Neural cell (in vitro differentiated cells): ENCODE measurements around the gene HBM. TPM values are rescaled to one million over a fixed set of nuclear protein-coding genes. Genes with fewer than 3 reads are reported as not detected.

ENCODE experiments used
- H2AFZ ChIP-seq: fragments of 200-600, 300-800 bp; sonication (generic), shearing (Covaris generic); 2 replicates; pipeline ENCODE4 v1.6.0; 2014; ENCODE audit warnings: low read depth, mild to moderate bottlenecking, antibody characterized with exemption, low read length, moderate library complexity
- H3F3A ChIP-seq: fragments of 200-600 bp; shearing (Covaris generic); 2 replicates; pipeline ENCODE4 v1.6.1; 2016; ENCODE audit warnings: mild to moderate bottlenecking, moderate library complexity, mixed read lengths, antibody characterized with exemption, low read length; ENCODE audit not compliant: insufficient read depth, poor library complexity, severe bottlenecking
- H3K27ac ChIP-seq: fragments of 200-600, 300-800 bp; sonication (generic), shearing (Covaris generic); 2 replicates; pipeline ENCODE4 v1.5.1; 2014; ENCODE audit warnings: mild to moderate bottlenecking, low read length, moderate library complexity
- H3K27me3 ChIP-seq: fragments of 300-800, 200-600 bp; sonication (generic), shearing (Covaris generic); 2 replicates; pipeline ENCODE4 v1.6.0; 2014; ENCODE audit warnings: mild to moderate bottlenecking, low read depth, low read length, moderate library complexity; ENCODE audit not compliant: insufficient read depth
- H3K36me3 ChIP-seq: fragments of 300-800, 200-600 bp; sonication (generic), shearing (Covaris generic); 2 replicates; pipeline ENCODE4 v1.5.1; 2014; ENCODE audit warnings: mild to moderate bottlenecking, antibody characterized with exemption, low read length, moderate library complexity; ENCODE audit not compliant: insufficient read depth
- H3K4me2 ChIP-seq: fragments of 300-800, 200-600 bp; sonication (generic), shearing (Covaris generic); 2 replicates; pipeline ENCODE4 v1.6.0; 2014; ENCODE audit warnings: mild to moderate bottlenecking, low read length
- H3K4me3 ChIP-seq: fragments of 300-800, 200-600 bp; sonication (generic), shearing (Covaris generic); 2 replicates; pipeline ENCODE4 v1.5.1; 2014; ENCODE audit warnings: mild to moderate bottlenecking, low read length, moderate library complexity
- H3K79me2 ChIP-seq: fragments of 200-600 bp; shearing (Covaris generic); replicated peaks from 2 replicates; pipeline ENCODE4 v1.6.0; 2014; ENCODE audit warnings: mild to moderate bottlenecking, low read length, moderate library complexity; ENCODE audit not compliant: insufficient read depth
- H3K9ac ChIP-seq: fragments of 300-800, 200-600 bp; sonication (generic), shearing (Covaris generic); 2 replicates; pipeline ENCODE4 v1.6.1; 2016; ENCODE audit warnings: mild to moderate bottlenecking, low read length, mixed read lengths
- H3K9me2 ChIP-seq: fragments of 200-600 bp; shearing (Covaris generic); 2 replicates; pipeline ENCODE4 v1.6.1; 2016; ENCODE audit warnings: mild to moderate bottlenecking, low read length, mixed read lengths; ENCODE audit not compliant: insufficient read depth
- H3K9me3 ChIP-seq: fragments of 200-600, 300-800 bp; sonication (generic), shearing (Covaris generic); 2 replicates; pipeline ENCODE4 v1.6.1; 2016; ENCODE audit warnings: mild to moderate bottlenecking, mixed run types, low read length, moderate library complexity, mixed read lengths
- H4K20me1 ChIP-seq: fragments of 200-600 bp; shearing (Covaris generic); 2 replicates; pipeline ENCODE4 v1.6.1; 2016; ENCODE audit warnings: mild to moderate bottlenecking, mixed run types; ENCODE audit not compliant: insufficient read depth
- EP300 ChIP-seq: fragments of 450-650 bp; conservative IDR thresholded peaks from 2 replicates; pipeline ENCODE4 v1.6.1; 2014; ENCODE audit warnings: antibody characterized with exemption, mild to moderate bottlenecking, moderate library complexity; ENCODE audit not compliant: poor library complexity, severe bottlenecking
- EZH2 ChIP-seq: fragments of 200-600, 300-800 bp; shearing (Covaris generic), sonication (generic); IDR thresholded peaks from 2 replicates; pipeline ENCODE4 v1.6.1; 2014; ENCODE audit warnings: antibody characterized with exemption, low read length, borderline replicate concordance, mild to moderate bottlenecking; ENCODE audit not compliant: insufficient read depth, poor library complexity, severe bottlenecking
- MXI1 ChIP-seq: fragments of 450-650 bp; conservative IDR thresholded peaks from 2 replicates; pipeline ENCODE4 v1.6.1; 2014; ENCODE audit warnings: antibody characterized with exemption, mild to moderate bottlenecking; ENCODE audit not compliant: poor library complexity, severe bottlenecking
- POLR2AphosphoS5 ChIP-seq: IDR thresholded peaks from 2 replicates; pipeline ENCODE4 v1.6.1; 2012
- RAD21 ChIP-seq: fragments of 450-650 bp; conservative IDR thresholded peaks from 2 replicates; pipeline ENCODE4 v1.6.1; 2014; ENCODE audit warnings: antibody characterized with exemption, mild to moderate bottlenecking, moderate library complexity
- SMC3 ChIP-seq: fragments of 450-650 bp; conservative IDR thresholded peaks from 2 replicates; pipeline ENCODE4 v1.6.1; 2014; ENCODE audit warnings: antibody characterized with exemption, mild to moderate bottlenecking, moderate library complexity; ENCODE audit not compliant: poor library complexity
- TAF1 ChIP-seq: IDR thresholded peaks from 2 replicates; pipeline ENCODE4 v1.6.1; 2012; ENCODE audit warnings: low read depth
- polyA plus RNA-seq: library from polyadenylated mRNA; depleted of rRNA; stranded (reverse); fragments of >200 nt; gene quantifications from 2 replicates; pipeline ENCODE4 v1.2.3, GENCODE V29; 2014
- TF ChIP-seq, protein P1 (sequence below): IDR thresholded peaks from 2 replicates; pipeline ENCODE4 v1.6.1; 2012; ENCODE audit warnings: borderline replicate concordance

HBM gene
- polyA plus RNA-seq, 1 donor from 2014 or later: not detected

DNA sequence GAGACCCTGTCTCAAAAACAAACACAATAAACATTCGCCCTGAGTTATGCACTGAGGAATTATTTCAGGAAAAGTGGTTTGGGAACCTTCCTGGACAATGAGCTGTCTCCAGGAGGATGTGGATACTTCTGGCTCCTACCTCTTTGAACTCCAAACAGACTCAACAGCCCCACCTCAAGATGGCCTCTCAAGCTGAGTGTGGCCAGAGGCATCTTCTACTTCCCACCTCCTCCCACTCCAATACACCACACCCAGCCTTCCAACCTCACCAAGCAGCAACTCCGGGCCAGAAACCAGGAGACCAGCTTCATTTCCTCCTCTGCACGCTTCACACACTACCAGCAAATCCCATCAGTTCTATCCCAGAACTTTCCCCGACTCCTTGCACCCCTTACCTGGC is 26.1 kb downstream of the HBM start:
- Histone ChIP-seq H3K4me2 (no peak overlapping the region), H4K20me1 (no peaks in the 10 kb centered on the region)

DNA sequence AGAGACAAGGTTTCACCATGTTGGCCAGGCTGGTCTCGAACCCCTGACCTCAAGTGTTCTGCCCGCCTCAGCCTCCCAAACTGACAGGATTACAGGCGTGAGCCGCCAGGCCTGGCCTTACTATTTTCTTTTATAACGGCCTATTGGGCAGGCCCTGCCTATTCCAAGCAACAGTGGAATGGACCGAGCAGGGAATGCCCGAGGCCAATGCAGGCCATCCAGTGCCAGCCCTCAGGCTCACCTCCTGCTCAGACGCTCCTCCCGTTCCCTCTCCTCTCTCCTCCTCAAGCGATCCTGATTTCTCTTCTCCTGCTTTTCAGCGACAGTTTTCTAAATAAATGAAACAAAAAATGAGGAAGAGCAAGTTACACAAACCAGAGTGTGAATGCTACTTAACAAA is 26.9 kb downstream of the HBM start:
- Histone ChIP-seq H3K4me2 (no peak overlapping the region), H3K27ac (no peak overlapping the region), H3K9me3 (no peaks in the 10 kb centered on the region), H3K9me2 (no peaks in the 10 kb centered on the region), H3K9ac (no peak overlapping the region), H3K36me3 (peaks cover 4% of the 10 kb centered on the region), H3K4me3 (no peak overlapping the region), H3K79me2 (no peaks in the 10 kb centered on the region), H3K27me3 (no peaks in the 10 kb centered on the region), H4K20me1 (no peaks in the 10 kb centered on the region), H3F3A (no peaks in the 10 kb centered on the region), H2AFZ (no peak overlapping the region)
- TF ChIP-seq, protein P1, sequence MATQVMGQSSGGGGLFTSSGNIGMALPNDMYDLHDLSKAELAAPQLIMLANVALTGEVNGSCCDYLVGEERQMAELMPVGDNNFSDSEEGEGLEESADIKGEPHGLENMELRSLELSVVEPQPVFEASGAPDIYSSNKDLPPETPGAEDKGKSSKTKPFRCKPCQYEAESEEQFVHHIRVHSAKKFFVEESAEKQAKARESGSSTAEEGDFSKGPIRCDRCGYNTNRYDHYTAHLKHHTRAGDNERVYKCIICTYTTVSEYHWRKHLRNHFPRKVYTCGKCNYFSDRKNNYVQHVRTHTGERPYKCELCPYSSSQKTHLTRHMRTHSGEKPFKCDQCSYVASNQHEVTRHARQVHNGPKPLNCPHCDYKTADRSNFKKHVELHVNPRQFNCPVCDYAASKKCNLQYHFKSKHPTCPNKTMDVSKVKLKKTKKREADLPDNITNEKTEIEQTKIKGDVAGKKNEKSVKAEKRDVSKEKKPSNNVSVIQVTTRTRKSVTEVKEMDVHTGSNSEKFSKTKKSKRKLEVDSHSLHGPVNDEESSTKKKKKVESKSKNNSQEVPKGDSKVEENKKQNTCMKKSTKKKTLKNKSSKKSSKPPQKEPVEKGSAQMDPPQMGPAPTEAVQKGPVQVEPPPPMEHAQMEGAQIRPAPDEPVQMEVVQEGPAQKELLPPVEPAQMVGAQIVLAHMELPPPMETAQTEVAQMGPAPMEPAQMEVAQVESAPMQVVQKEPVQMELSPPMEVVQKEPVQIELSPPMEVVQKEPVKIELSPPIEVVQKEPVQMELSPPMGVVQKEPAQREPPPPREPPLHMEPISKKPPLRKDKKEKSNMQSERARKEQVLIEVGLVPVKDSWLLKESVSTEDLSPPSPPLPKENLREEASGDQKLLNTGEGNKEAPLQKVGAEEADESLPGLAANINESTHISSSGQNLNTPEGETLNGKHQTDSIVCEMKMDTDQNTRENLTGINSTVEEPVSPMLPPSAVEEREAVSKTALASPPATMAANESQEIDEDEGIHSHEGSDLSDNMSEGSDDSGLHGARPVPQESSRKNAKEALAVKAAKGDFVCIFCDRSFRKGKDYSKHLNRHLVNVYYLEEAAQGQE: no peak
- TF ChIP-seq MXI1: no peak
- TF ChIP-seq RAD21: no peak
- TF ChIP-seq TAF1: no peak
- no peak for TF ChIP-seq POLR2AphosphoS5

More for the DNA sequence above, 26.1 kb downstream of the HBM start:
- Histone ChIP-seq H3K9ac (no peak overlapping the region), H3K9me2 (no peaks in the 10 kb centered on the region), H3K9me3 (no peaks in the 10 kb centered on the region), H3F3A (no peaks in the 10 kb centered on the region), H3K27ac (no peak overlapping the region), H3K27me3 (no peaks in the 10 kb centered on the region), H3K36me3 (peaks cover 4% of the 10 kb centered on the region), H2AFZ (no peak overlapping the region), H3K4me3 (no peak overlapping the region), H3K79me2 (no peaks in the 10 kb centered on the region)
- TF ChIP-seq TAF1 (no peak), RAD21 (no peak), SMC3 (no peak), EZH2 (no peak), POLR2AphosphoS5 (no peak), MXI1 (no peak), EP300 (no peak)
- TF ChIP-seq, protein P1: no peak
